Measurements from ENCODE around the gene GADD45G.

GADD45G gene

GRCh38 chr9:89604729-89605464 is at the start of gene GADD45G:
Gene GADD45G (plus strand): TSS chr9:89605012. CDS start chr9:89605122, 110 bp downstream.
- peak; percentile 59 to 76 for DNase-seq (ENCODE audit: low read depth in 2 of 2)

GRCh38 chr9:89555036-89555415 is 49.8 kb upstream of the GADD45G start:
- no peak for DNase-seq (ENCODE audit: low read depth in 2 of 2)

- no peak for DNase-seq (ENCODE audit: low read depth in 2 of 2)
Observed at GRCh38 chr9:89555451-89556375, 49.1 kb upstream of the GADD45G start.

GRCh38 chr9:89558196-89558899 is 46.5 kb upstream of the GADD45G start:
- no peak for DNase-seq (ENCODE audit: low read depth in 2 of 2)

GRCh38 chr9:89558948-89559347 is 45.9 kb upstream of the GADD45G start:
- DNase-seq (ENCODE audit: low read depth in 2 of 2): no peak

- DNase-seq (ENCODE audit: low read depth in 2 of 2): no peak
Observed at GRCh38 chr9:89562186-89562814, 42.5 kb upstream of the GADD45G start.

GRCh38 chr9:89563571-89564345 is 41.1 kb upstream of the GADD45G start:
- no peak for DNase-seq (ENCODE audit: low read depth in 2 of 2)

GRCh38 chr9:89564346-89564878 is 40.4 kb upstream of the GADD45G start:
- DNase-seq (ENCODE audit: low read depth in 2 of 2): no peak

GRCh38 chr9:89567649-89568048 is 37.2 kb upstream of the GADD45G start:
- no peak for DNase-seq (ENCODE audit: low read depth in 2 of 2)

- DNase-seq (ENCODE audit: low read depth in 2 of 2): no peak
Observed at GRCh38 chr9:89574309-89574708, 30.5 kb upstream of the GADD45G start.

GRCh38 chr9:89576404-89576839 is 28.4 kb upstream of the GADD45G start:
- no peak for DNase-seq (ENCODE audit: low read depth in 2 of 2)

- no peak for DNase-seq (ENCODE audit: low read depth in 2 of 2)
Observed at GRCh38 chr9:89577363-89577762, 27.4 kb upstream of the GADD45G start.

- peak in 1 of 2 donors; percentile 8 for DNase-seq (ENCODE audit: low read depth in 2 of 2)
Observed at GRCh38 chr9:89579741-89580385, 24.9 kb upstream of the GADD45G start.

- no peak for DNase-seq (ENCODE audit: low read depth in 2 of 2)
Observed at GRCh38 chr9:89586311-89586710, 18.5 kb upstream of the GADD45G start.

GRCh38 chr9:89588271-89588879 is 16.4 kb upstream of the GADD45G start:
- DNase-seq (ENCODE audit: low read depth in 2 of 2): no peak

- no peak for DNase-seq (ENCODE audit: low read depth in 2 of 2)
Observed at GRCh38 chr9:89590415-89590814, 14.4 kb upstream of the GADD45G start.

- DNase-seq (ENCODE audit: low read depth in 2 of 2): no peak
Observed at GRCh38 chr9:89591274-89592212, 13.3 kb upstream of the GADD45G start.

- no peak for DNase-seq (ENCODE audit: low read depth in 2 of 2)
Observed at GRCh38 chr9:89592213-89592815, 12.5 kb upstream of the GADD45G start.
